ENCODE data around the gene CDH3. TPM values are rescaled to one million over a fixed set of nuclear protein-coding genes. Genes with fewer than 3 reads are reported as not detected.

Gene CDH3
- total RNA-seq, 2 experiments from 2014 or later: 0.22 to 0.74 TPM

DNA sequence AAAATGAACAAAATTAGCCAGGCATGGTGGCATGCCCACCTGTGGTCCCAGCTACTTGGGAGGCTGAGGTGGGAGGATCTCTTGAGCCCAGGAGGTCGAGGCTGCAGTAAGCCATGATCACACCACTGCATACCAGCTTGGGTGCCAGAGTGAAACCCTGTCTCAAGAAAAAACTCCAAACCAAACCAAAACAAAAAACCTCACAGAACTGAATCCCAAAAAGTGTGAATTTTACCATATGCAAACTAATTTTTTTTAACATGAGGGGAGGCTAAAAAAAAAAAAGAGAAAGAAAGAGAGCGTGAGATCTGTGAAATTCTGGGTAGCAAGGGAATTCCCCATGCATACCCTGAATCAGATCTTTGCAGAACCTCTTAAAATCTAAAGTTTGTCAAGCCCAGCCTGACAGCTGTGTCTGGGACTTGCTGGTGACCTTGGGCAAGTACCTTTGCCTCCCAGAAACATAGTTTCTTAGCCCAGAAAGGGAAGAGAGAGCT is 74.9 kb downstream of the CDH3 start:
- DNase-seq: no peak
- H3K4me3 Mint-ChIP-seq: no peak overlapping the region
- intact Hi-C loops (cut with DNase I, micrococcal nuclease): no loop called here
- H3K27me3 Mint-ChIP-seq: no peaks in the 10 kb centered on the region
- Histone ChIP-seq H3K4me1 (ENCODE audit: insufficient read depth, low read length) (no peaks in the 10 kb centered on the region), H3K27me3 (ENCODE audit: control insufficient read depth in 1 of 2, insufficient read depth in 2 of 2, low read length in 2 of 2) (no peaks in the 10 kb centered on the region), H3K27ac (ENCODE audit: low read depth in 1 of 2, low read length in 2 of 2) (no peak overlapping the region), H3K36me3 (ENCODE audit: insufficient read depth, low read length) (no peaks in the 10 kb centered on the region), H3K4me3 (ENCODE audit: low read length) (no peak overlapping the region), H3K9me3 (ENCODE audit: control insufficient read depth in 1 of 2, insufficient read depth in 1 of 2, low read length in 2 of 2) (peaks cover 0 to 8% of the 10 kb centered on the region in 2 experiments)
- H3K4me1 Mint-ChIP-seq (ENCODE audit: low read depth): no peaks in the 10 kb centered on the region
- no peak for ATAC-seq (ENCODE audit: poor library complexity)
- ChIA-PET POLR2A (no interaction called here), CTCF (no interaction called here)
- H3K9me3 Mint-ChIP-seq: peaks cover 2% of the 10 kb centered on the region
- H3K36me3 Mint-ChIP-seq (ENCODE audit: low read depth): no peaks in the 10 kb centered on the region
- no peak overlapping the region for H3K27ac Mint-ChIP-seq
- TF ChIP-seq, protein P1, sequence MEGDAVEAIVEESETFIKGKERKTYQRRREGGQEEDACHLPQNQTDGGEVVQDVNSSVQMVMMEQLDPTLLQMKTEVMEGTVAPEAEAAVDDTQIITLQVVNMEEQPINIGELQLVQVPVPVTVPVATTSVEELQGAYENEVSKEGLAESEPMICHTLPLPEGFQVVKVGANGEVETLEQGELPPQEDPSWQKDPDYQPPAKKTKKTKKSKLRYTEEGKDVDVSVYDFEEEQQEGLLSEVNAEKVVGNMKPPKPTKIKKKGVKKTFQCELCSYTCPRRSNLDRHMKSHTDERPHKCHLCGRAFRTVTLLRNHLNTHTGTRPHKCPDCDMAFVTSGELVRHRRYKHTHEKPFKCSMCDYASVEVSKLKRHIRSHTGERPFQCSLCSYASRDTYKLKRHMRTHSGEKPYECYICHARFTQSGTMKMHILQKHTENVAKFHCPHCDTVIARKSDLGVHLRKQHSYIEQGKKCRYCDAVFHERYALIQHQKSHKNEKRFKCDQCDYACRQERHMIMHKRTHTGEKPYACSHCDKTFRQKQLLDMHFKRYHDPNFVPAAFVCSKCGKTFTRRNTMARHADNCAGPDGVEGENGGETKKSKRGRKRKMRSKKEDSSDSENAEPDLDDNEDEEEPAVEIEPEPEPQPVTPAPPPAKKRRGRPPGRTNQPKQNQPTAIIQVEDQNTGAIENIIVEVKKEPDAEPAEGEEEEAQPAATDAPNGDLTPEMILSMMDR (IDR thresholded peaks at IDR 0.05): no peak

DNA sequence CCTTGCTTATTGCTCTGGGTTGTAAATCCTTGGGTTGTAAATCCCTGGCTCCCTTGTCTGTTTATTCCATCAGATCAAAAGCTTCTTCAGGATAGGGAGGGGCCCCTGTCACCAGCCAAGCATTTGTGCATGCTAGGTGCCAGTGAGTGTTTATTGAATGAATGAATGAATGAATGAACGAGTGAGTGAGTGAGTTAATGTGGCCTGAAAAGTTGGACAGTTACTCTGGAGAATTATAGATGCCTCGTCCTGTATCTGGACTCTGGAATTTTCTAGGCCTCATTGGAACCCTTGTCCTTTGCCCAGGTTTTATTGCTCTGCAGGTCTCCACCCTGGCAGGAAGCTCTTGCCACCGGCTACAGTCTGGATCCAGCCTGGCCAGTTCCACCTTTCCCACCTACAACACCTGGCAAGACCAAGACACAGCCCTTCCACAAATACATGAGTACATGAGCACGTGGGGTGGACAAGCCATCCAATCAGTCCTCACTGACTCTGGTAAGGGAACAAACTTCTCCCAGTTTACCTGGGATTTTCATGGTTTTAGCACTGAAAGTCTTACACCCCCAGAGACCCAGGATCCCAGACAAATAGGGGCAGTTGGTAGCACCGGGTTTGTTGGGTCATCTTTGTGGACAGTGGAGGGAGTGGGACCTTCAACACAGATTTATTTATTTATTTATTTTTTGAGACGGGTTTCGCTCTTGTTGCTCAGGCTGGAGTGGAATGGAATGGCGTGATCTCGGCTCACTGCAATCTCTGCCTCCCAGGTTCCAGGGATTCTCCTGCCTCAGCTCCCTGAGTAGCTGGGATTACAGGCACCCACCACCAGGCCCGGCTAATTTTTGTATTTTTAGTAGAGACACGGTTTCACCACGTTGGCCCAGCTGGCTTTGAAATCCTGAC is 77.3 kb downstream of the CDH3 start:
- H3K4me1 ChIP-seq (ENCODE audit: insufficient read depth, low read length): no peaks in the 10 kb centered on the region
- no peaks in the 10 kb centered on the region for H3K4me1 Mint-ChIP-seq (ENCODE audit: low read depth)
- CTCF ChIA-PET: no interaction called here
- no peak overlapping the region for H3K4me3 Mint-ChIP-seq
- no peaks in the 10 kb centered on the region for H3K9me3 Mint-ChIP-seq
- TF ChIP-seq, protein P1 (IDR thresholded peaks at IDR 0.05): no peak
- H3K36me3 Mint-ChIP-seq (ENCODE audit: low read depth): no peaks in the 10 kb centered on the region
- H3K27ac Mint-ChIP-seq: no peak overlapping the region
- H3K9me3 ChIP-seq (ENCODE audit: control insufficient read depth in 1 of 2, insufficient read depth in 1 of 2, low read length in 2 of 2): peaks cover 0 to 6% of the 10 kb centered on the region in 2 experiments
- H3K27ac ChIP-seq (ENCODE audit: low read depth in 1 of 2, low read length in 2 of 2): no peak overlapping the region
- intact Hi-C loops (cut with DNase I, micrococcal nuclease): no loop called here
- H3K36me3 ChIP-seq (ENCODE audit: insufficient read depth, low read length): no peaks in the 10 kb centered on the region
- no peak for DNase-seq
- H3K4me3 ChIP-seq (ENCODE audit: low read length): no peak overlapping the region
- ATAC-seq (ENCODE audit: poor library complexity): no peak
- no peaks in the 10 kb centered on the region for H3K27me3 Mint-ChIP-seq
- H3K27me3 ChIP-seq (ENCODE audit: control insufficient read depth in 1 of 2, insufficient read depth in 2 of 2, low read length in 2 of 2): no peaks in the 10 kb centered on the region
- POLR2A ChIA-PET: no interaction called here

DNA sequence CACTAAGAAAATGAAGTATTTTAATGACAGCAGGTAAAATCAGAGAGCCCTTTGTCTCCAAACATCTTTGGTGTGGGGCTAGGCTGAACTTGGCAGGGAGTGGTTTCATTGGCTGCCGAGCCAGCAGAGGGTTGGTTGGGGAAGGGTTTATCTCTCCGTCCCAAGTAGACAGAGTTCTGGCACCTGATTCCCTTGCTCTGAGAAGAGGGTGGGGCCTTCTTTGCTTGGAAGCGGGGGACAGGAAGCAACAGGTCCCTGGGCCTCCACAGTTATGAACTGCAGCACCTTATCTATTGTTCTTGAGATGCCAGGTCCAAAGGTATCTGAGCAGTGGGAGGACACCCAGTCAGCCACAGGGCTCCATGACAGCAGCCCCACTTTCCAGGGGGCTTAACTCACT is 79.7 kb downstream of the CDH3 start:
- TF ChIP-seq, protein P1 (IDR thresholded peaks at IDR 0.05): no peak
- POLR2A ChIA-PET: no interaction called here

More for the DNA sequence above, 79.7 kb downstream of the CDH3 start:
- Histone ChIP-seq H3K36me3 (ENCODE audit: insufficient read depth, low read length) (no peaks in the 10 kb centered on the region), H3K4me3 (ENCODE audit: low read length) (no peak overlapping the region), H3K4me1 (ENCODE audit: insufficient read depth, low read length) (no peaks in the 10 kb centered on the region), H3K9me3 (ENCODE audit: control insufficient read depth in 1 of 2, insufficient read depth in 1 of 2, low read length in 2 of 2) (no peaks in the 10 kb centered on the region), H3K27me3 (ENCODE audit: control insufficient read depth in 1 of 2, insufficient read depth in 2 of 2, low read length in 2 of 2) (no peaks in the 10 kb centered on the region), H3K27ac (ENCODE audit: low read depth in 1 of 2, low read length in 2 of 2) (no peak overlapping the region)
- Mint-ChIP-seq H3K36me3 (ENCODE audit: low read depth) (no peaks in the 10 kb centered on the region), H3K4me3 (no peak overlapping the region), H3K27me3 (peaks cover 10% of the 10 kb centered on the region), H3K27ac (no peak overlapping the region), H3K9me3 (no peaks in the 10 kb centered on the region), H3K4me1 (ENCODE audit: low read depth) (no peaks in the 10 kb centered on the region)
- no peak for DNase-seq
- CTCF ChIA-PET: no interaction called here
- ATAC-seq (ENCODE audit: poor library complexity): no peak
- intact Hi-C loops (cut with DNase I, micrococcal nuclease): no loop called here

All from CD4-positive, alpha-beta T cell (primary cell).